HEK293 (cell line): ENCODE results near the gene RHOG.

Experiments
- CTCF ChIA-PET: fragments of 350-600 bp; formaldehyde crosslinking; extraction: SDS; loops from one replicate; lab custom pipeline; 2021; ENCODE audit warnings: antibody characterized with exemption; lab: Yijun Ruan, JAX
- POLR2A ChIA-PET: fragments of 300-600 bp; formaldehyde crosslinking; extraction: SDS; loops from one replicate; lab custom pipeline; 2020; ENCODE audit warnings: antibody characterized with exemption, inconsistent platforms; lab: Yijun Ruan, JAX
- H3K27ac ChIP-seq: fragments of 200-500 bp; sonication (Bioruptor generic); 2 replicates; pipeline ENCODE4 v1.5.1; 2014; ENCODE audit warnings: low read depth, low read length, control low read depth, inconsistent platforms; ENCODE audit errors: extremely low read depth
- H3K36me3 ChIP-seq, 2 experiments: fragments of 200-500 bp in 1 of 2; sonication (Bioruptor generic) in 1 of 2; 1 replicate in 1 of 2; 2 replicates in 1 of 2; pipeline ENCODE4 v1.5.1; 2014 to 2017; ENCODE audit warnings: inconsistent platforms in 2 of 2, low read length in 2 of 2; ENCODE audit not compliant: control insufficient read depth in 2 of 2, insufficient read depth in 1 of 2
- H3K4me1 ChIP-seq: fragments of 200-500 bp; sonication (Bioruptor generic); 2 replicates; pipeline ENCODE4 v1.5.1; 2014; ENCODE audit warnings: mild to moderate bottlenecking, low read length, inconsistent platforms; ENCODE audit not compliant: control insufficient read depth, insufficient read depth
- H3K4me3 ChIP-seq: 2 replicates; pipeline ENCODE4 v1.5.1; 2011; ENCODE audit warnings: low read depth, mild to moderate bottlenecking, control low read depth, low read length, moderate library complexity
- H3K9me3 ChIP-seq: fragments of 200-500 bp; sonication (Bioruptor generic); 2 replicates; pipeline ENCODE4 v1.5.1; 2014; ENCODE audit warnings: low read depth, low read length, inconsistent platforms; ENCODE audit not compliant: control insufficient read depth, insufficient read depth
- HOXC10 ChIP-seq: sonication (generic); formaldehyde crosslinking; IDR thresholded peaks from 2 replicates; pipeline ENCODE4 v1.8.1; 2023; ENCODE audit warnings: mild to moderate bottlenecking, missing genetic modification reagents
- IKZF3 ChIP-seq: fragments of 450-650 bp; IDR thresholded peaks from 2 replicates; pipeline ENCODE4 v1.5.0; 2018; ENCODE audit warnings: missing biosample characterization, mild to moderate bottlenecking, missing genetic modification characterization, moderate library complexity
- RBAK ChIP-seq: fragments of 450-650 bp; formaldehyde crosslinking; IDR thresholded peaks from 2 replicates; pipeline ENCODE4 v1.5.1; 2016; ENCODE audit warnings: missing biosample characterization, missing genetic modification characterization
- SALL2 ChIP-seq: fragments of 450-650 bp; formaldehyde crosslinking; IDR thresholded peaks from 2 replicates; pipeline ENCODE4 v1.5.0; 2017; ENCODE audit warnings: missing biosample characterization, mild to moderate bottlenecking, missing genetic modification characterization, borderline replicate concordance
- SETDB1 ChIP-seq: IDR thresholded peaks from one replicate; pipeline ENCODE4 v1.6.1; 2017; ENCODE audit warnings: mild to moderate bottlenecking, low read length, moderate library complexity, mixed read lengths; ENCODE audit not compliant: insufficient read length
- ZBTB20 ChIP-seq: fragments of 450-650 bp; formaldehyde crosslinking; IDR thresholded peaks from 2 replicates; pipeline ENCODE4 v1.5.1; 2016; ENCODE audit warnings: missing biosample characterization, missing genetic modification characterization
- ZNF155 ChIP-seq: fragments of 450-650 bp; formaldehyde crosslinking; IDR thresholded peaks from 2 replicates; pipeline ENCODE4 v1.5.1; 2016; ENCODE audit warnings: missing biosample characterization, missing genetic modification characterization
- ZNF292 ChIP-seq: fragments of 450-650 bp; formaldehyde crosslinking; IDR thresholded peaks from 2 replicates; pipeline ENCODE4 v1.5.1; 2016; ENCODE audit warnings: low read depth, missing biosample characterization, missing genetic modification characterization, borderline replicate concordance
- ZNF311 ChIP-seq: fragments of 450-650 bp; formaldehyde crosslinking; IDR thresholded peaks from 2 replicates; pipeline ENCODE4 v1.5.1; 2017; ENCODE audit warnings: missing biosample characterization, missing genetic modification characterization, borderline replicate concordance
- ZNF350 ChIP-seq: fragments of 450-650 bp; formaldehyde crosslinking; IDR thresholded peaks from 2 replicates; pipeline ENCODE4 v1.5.0; 2017; ENCODE audit warnings: missing biosample characterization, mild to moderate bottlenecking, missing genetic modification characterization
- ZNF473 ChIP-seq: fragments of 450-650 bp; formaldehyde crosslinking; IDR thresholded peaks from 2 replicates; pipeline ENCODE4 v1.5.1; 2017; ENCODE audit warnings: missing biosample characterization, missing genetic modification characterization
- ZNF48 ChIP-seq: fragments of 450-650 bp; formaldehyde crosslinking; IDR thresholded peaks from 2 replicates; pipeline ENCODE4 v1.5.1; 2016; ENCODE audit warnings: missing biosample characterization, missing genetic modification characterization
- ZNF501 ChIP-seq: fragments of 450-650 bp; formaldehyde crosslinking; IDR thresholded peaks from 2 replicates; pipeline ENCODE4 v1.5.1; 2016; ENCODE audit warnings: missing biosample characterization, missing genetic modification characterization
- ZNF621 ChIP-seq: fragments of 450-650 bp; formaldehyde crosslinking; IDR thresholded peaks from 2 replicates; pipeline ENCODE4 v1.5.1; 2017; ENCODE audit warnings: missing biosample characterization, missing genetic modification characterization
- ZNF623 ChIP-seq: fragments of 450-650 bp; formaldehyde crosslinking; IDR thresholded peaks from 2 replicates; pipeline ENCODE4 v1.5.1; 2016; ENCODE audit warnings: missing biosample characterization, missing genetic modification characterization
- ZNF626 ChIP-seq: fragments of 450-650 bp; sonication (Bioruptor Pico); formaldehyde crosslinking; IDR thresholded peaks from 2 replicates; pipeline ENCODE4 v1.5.1; 2018; ENCODE audit warnings: missing biosample characterization, missing genetic modification characterization, inconsistent platforms
- ZNF677 ChIP-seq: fragments of 450-650 bp; IDR thresholded peaks from 2 replicates; pipeline ENCODE4 v1.5.0; 2018; ENCODE audit warnings: missing biosample characterization, mild to moderate bottlenecking, missing genetic modification characterization, moderate library complexity
- ZNF76 ChIP-seq: fragments of 450-650 bp; formaldehyde crosslinking; IDR thresholded peaks from 2 replicates; pipeline ENCODE4; 2016; ENCODE audit warnings: low read depth, missing biosample characterization, missing genetic modification characterization, borderline replicate concordance
- ZNF768 ChIP-seq: fragments of 450-650 bp; formaldehyde crosslinking; IDR thresholded peaks from 2 replicates; pipeline ENCODE4 v1.5.1; 2018; ENCODE audit warnings: missing biosample characterization, mild to moderate bottlenecking, missing genetic modification characterization
- ZNF776 ChIP-seq: fragments of 450-650 bp; formaldehyde crosslinking; IDR thresholded peaks from 2 replicates; pipeline ENCODE4 v1.5.0; 2017; ENCODE audit warnings: missing biosample characterization, missing genetic modification characterization, borderline replicate concordance
- ZNF843 ChIP-seq: fragments of 450-650 bp; formaldehyde crosslinking; IDR thresholded peaks from 2 replicates; pipeline ENCODE4 v1.5.1; 2016; ENCODE audit warnings: missing biosample characterization, missing genetic modification characterization
- TF ChIP-seq, protein P1 (sequence below): fragments of 450-650 bp; formaldehyde crosslinking; IDR thresholded peaks from 2 replicates; pipeline ENCODE4 v1.5.1; 2016; ENCODE audit warnings: missing biosample characterization, missing genetic modification characterization

Gene RHOG

DNA sequence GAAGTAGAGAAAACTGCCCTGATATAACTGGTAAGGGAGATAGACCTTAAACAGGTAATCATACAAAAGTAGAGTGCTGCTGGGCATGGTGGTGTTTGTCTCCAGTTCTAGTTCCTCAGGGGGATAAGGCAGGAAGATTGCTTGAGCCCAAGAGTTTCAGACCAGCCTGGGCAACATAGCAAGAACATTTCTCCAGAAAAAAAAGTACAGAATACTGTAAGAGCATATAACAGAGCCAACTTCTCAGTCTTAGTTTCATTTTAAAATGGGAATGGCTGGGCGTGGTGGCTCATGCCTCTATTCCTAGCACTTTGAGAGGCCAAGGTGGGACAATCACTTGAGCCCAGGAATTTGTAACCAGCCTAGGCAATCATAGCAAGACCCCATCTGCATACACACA, 4.5 kb upstream of the RHOG start:
- Histone ChIP-seq H3K4me1 (no peaks in the 10 kb centered on the region), H3K9me3 (no peaks in the 10 kb centered on the region), H3K27ac (no peak overlapping the region), H3K36me3 (no peaks in the 10 kb centered on the region), H3K4me3 (no peak overlapping the region)
- TF ChIP-seq ZNF621 (tag by site-specific recombination) (no peak), SETDB1 (no peak), ZNF473 (no peak), ZNF626 (tag by site-specific recombination) (no peak), ZNF311 (tag by site-specific recombination) (no peak), ZBTB20 (tag by site-specific recombination) (no peak), ZNF350 (tag by site-specific recombination) (no peak), IKZF3 (tag by site-specific recombination) (no peak), HOXC10 (CRISPR knock-in tag) (no peak), ZNF623 (tag by site-specific recombination) (no peak), ZNF292 (tag by site-specific recombination) (no peak), SALL2 (tag by site-specific recombination) (no peak), ZNF677 (tag by site-specific recombination) (no peak)
- TF ChIP-seq, protein P1, sequence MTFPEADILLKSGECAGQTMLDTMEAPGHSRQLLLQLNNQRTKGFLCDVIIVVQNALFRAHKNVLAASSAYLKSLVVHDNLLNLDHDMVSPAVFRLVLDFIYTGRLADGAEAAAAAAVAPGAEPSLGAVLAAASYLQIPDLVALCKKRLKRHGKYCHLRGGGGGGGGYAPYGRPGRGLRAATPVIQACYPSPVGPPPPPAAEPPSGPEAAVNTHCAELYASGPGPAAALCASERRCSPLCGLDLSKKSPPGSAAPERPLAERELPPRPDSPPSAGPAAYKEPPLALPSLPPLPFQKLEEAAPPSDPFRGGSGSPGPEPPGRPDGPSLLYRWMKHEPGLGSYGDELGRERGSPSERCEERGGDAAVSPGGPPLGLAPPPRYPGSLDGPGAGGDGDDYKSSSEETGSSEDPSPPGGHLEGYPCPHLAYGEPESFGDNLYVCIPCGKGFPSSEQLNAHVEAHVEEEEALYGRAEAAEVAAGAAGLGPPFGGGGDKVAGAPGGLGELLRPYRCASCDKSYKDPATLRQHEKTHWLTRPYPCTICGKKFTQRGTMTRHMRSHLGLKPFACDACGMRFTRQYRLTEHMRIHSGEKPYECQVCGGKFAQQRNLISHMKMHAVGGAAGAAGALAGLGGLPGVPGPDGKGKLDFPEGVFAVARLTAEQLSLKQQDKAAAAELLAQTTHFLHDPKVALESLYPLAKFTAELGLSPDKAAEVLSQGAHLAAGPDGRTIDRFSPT = no peak
- ChIA-PET CTCF (interaction anchor here (1.6 to 19.6 kb wide), 2 partner anchors 9 to 225 kb away, joined by 14 to 589 read pairs; partner anchors contain the start of gene STIM1), POLR2A (no interaction called here)

GRCh38 chr11:3843326-3843725, 2.6 kb upstream of the RHOG start:
- Histone ChIP-seq H3K36me3 (peaks cover 0 to 5% of the 10 kb centered on the region in 2 experiments; a peak in 1 of 3 replicates), H3K4me3 (no peak overlapping the region), H3K27ac (no peak overlapping the region), H3K4me1 (no peaks in the 10 kb centered on the region), H3K9me3 (no peaks in the 10 kb centered on the region)
- TF ChIP-seq ZNF843 (no peak), ZNF677 (tag by site-specific recombination) (no peak), ZNF155 (no peak), ZNF776 (tag by site-specific recombination) (no peak), ZNF48 (no peak), ZNF76 (tag by site-specific recombination) (no peak), ZNF768 (tag by site-specific recombination) (no peak), ZNF501 (tag by site-specific recombination) (no peak), RBAK (tag by site-specific recombination) (no peak)
- ChIA-PET POLR2A (interaction anchor here (1.3 kb wide), 1 partner anchor 11 kb away, joined by 5 read pairs; no protein-coding TSS in a partner anchor), CTCF (interaction anchor here (0.5 to 19.6 kb wide), 7 partner anchors 7 to 227 kb away, joined by 4 to 589 read pairs (median 5); partner anchors contain the start of gene STIM1)
